Caco-2 (cell line): ENCODE data around the gene CD247. TPM values are rescaled to one million over a fixed set of nuclear protein-coding genes. Genes with fewer than 3 reads are reported as not detected.

Experiments used
- BruUV-seq: library from RNA; stranded (reverse); fragments of 400-500 nt; replicated peaks from 2 replicates; lab custom pipeline; 2021; lab: Mats Ljungman, UMichigan
- CTCF ChIA-PET: fragments of 300-600 bp; sonication (Branson Sonifier 250); formaldehyde crosslinking; loops from one replicate; lab custom pipeline; 2022; ENCODE audit warnings: antibody characterized with exemption; lab: Charles Lee
- POLR2A ChIA-PET: fragments of 300-600 bp; sonication (Branson Sonifier 250); formaldehyde crosslinking; loops from one replicate; lab custom pipeline; 2022; ENCODE audit warnings: antibody characterized with exemption; lab: Charles Lee
- DNase-seq, 2 experiments: peaks; one replicate each; pipeline versions ENCODE4 v3.0.0 to v3.0.0-alpha.2; 2020 to 2022
- H3K27me3 ChIP-seq: replicated peaks from 2 replicates; pipeline ENCODE4 v1.6.0; 2011; ENCODE audit warnings: low read length; ENCODE audit not compliant: control insufficient read depth, insufficient read depth
- H3K36me3 ChIP-seq: 2 replicates; pipeline ENCODE4 v1.5.1; 2011; ENCODE audit warnings: low read length; ENCODE audit not compliant: control insufficient read depth, insufficient read depth
- H3K4me1 ChIP-seq: fragments of 250-450 bp; sonication (Bioruptor Pico); 2 replicates; pipeline ENCODE4 v1.5.1; 2020; ENCODE audit warnings: mild to moderate bottlenecking
- H3K4me3 ChIP-seq: 2 replicates; pipeline ENCODE4 v1.5.1; 2011; ENCODE audit warnings: low read depth, mild to moderate bottlenecking, control low read depth, low read length
- H3K9me3 ChIP-seq: fragments of 250-450 bp; sonication (Bioruptor Pico); 2 replicates; pipeline ENCODE4 v1.5.1; 2020; ENCODE audit warnings: mild to moderate bottlenecking, moderate library complexity
- H3K27ac Mint-ChIP-seq: one replicate; pipeline ENCODE4 v1.8.0; 2022; ENCODE audit warnings: mixed read lengths; ENCODE audit not compliant: unreplicated experiment
- H3K27me3 Mint-ChIP-seq: one replicate; pipeline ENCODE4 v1.8.0; 2022; ENCODE audit warnings: mixed read lengths; ENCODE audit not compliant: insufficient read depth, unreplicated experiment
- H3K36me3 Mint-ChIP-seq: one replicate; pipeline ENCODE4 v1.8.0; 2022; ENCODE audit warnings: mild to moderate bottlenecking, mixed read lengths; ENCODE audit not compliant: insufficient read depth, unreplicated experiment
- H3K4me1 Mint-ChIP-seq: one replicate; pipeline ENCODE4 v1.8.0; 2022; ENCODE audit warnings: low read depth, mixed read lengths; ENCODE audit not compliant: unreplicated experiment
- H3K4me3 Mint-ChIP-seq: one replicate; pipeline ENCODE4 v1.8.0; 2022; ENCODE audit warnings: mild to moderate bottlenecking, moderate library complexity, mixed read lengths; ENCODE audit not compliant: unreplicated experiment
- H3K9me3 Mint-ChIP-seq: one replicate; pipeline ENCODE4 v1.8.0; 2022; ENCODE audit warnings: mixed read lengths; ENCODE audit not compliant: unreplicated experiment
- intact Hi-C: fragments of 100-400 bp; cut with micrococcal nuclease; formaldehyde crosslinking; loops from one replicate; pipeline ENCODE4 v1.10.0; 2022; ENCODE audit not compliant: unreplicated experiment
- total RNA-seq: library from RNA; stranded (reverse); gene quantifications from 2 replicates; pipeline ENCODE4 v1.2.3, GENCODE V29; 2022
- TF ChIP-seq, protein P1 (sequence below), 2 experiments: fragments of 200-600 bp in 1 of 2; IDR thresholded peaks; 1 replicate in 1 of 2; 2 replicates in 1 of 2; pipeline versions ENCODE4 v1.5.1 to v1.8.0; 2011 to 2022; ENCODE audit warnings: antibody characterized with exemption in 1 of 2, control low read depth in 1 of 2, inconsistent platforms in 1 of 2, low read depth in 1 of 2, low read length in 1 of 2, mild to moderate bottlenecking in 1 of 2, moderate library complexity in 1 of 2; ENCODE audit not compliant: insufficient read depth in 1 of 2, severe bottlenecking in 1 of 2, unreplicated experiment in 1 of 2

The CD247 gene
- total RNA-seq, 1 experiment from 2014 or later = not detected

DNA sequence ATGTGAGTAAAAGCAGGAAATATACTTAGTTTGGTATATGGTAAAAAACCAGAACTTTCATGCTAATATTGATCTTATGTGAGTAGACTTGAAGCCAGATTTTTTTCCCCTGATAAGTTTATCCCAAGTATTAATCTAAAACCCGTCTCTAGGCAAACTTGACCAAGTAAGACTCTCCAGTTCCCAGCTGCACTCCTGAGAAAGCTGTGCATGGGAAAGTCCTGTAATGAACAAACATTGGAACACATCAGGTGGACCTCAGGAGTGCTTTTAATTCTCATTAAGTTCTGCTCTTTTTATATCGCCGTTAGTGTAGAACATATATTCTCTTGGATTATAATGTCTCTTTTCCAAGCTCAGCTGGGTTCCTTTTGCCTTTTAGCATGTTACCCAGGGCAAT, 105.0 kb downstream of the CD247 start:
- Mint-ChIP-seq H3K27ac (no peak overlapping the region), H3K9me3 (no peaks in the 10 kb centered on the region), H3K36me3 (peaks cover 32% of the 10 kb centered on the region), H3K4me1 (no peaks in the 10 kb centered on the region), H3K4me3 (no peak overlapping the region), H3K27me3 (no peaks in the 10 kb centered on the region)
- no TSS peak for BruUV-seq
- DNase-seq = no peak
- ChIA-PET POLR2A (no interaction called here), CTCF (interaction anchor here (0.6 kb wide), 1 partner anchor 143 kb away, joined by 3 read pairs; no protein-coding TSS in a partner anchor)
- intact Hi-C loops = no loop called here
- no peaks in the 10 kb centered on the region for H3K4me1 ChIP-seq
- H3K4me3 ChIP-seq = no peak overlapping the region
- no peaks in the 10 kb centered on the region for H3K9me3 ChIP-seq
- TF ChIP-seq, protein P1, sequence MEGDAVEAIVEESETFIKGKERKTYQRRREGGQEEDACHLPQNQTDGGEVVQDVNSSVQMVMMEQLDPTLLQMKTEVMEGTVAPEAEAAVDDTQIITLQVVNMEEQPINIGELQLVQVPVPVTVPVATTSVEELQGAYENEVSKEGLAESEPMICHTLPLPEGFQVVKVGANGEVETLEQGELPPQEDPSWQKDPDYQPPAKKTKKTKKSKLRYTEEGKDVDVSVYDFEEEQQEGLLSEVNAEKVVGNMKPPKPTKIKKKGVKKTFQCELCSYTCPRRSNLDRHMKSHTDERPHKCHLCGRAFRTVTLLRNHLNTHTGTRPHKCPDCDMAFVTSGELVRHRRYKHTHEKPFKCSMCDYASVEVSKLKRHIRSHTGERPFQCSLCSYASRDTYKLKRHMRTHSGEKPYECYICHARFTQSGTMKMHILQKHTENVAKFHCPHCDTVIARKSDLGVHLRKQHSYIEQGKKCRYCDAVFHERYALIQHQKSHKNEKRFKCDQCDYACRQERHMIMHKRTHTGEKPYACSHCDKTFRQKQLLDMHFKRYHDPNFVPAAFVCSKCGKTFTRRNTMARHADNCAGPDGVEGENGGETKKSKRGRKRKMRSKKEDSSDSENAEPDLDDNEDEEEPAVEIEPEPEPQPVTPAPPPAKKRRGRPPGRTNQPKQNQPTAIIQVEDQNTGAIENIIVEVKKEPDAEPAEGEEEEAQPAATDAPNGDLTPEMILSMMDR (IDR thresholded peaks at IDR 0.05; ENCODE audit: insufficient read depth in 1 of 2, low read depth in 1 of 2, low read length in 1 of 2, severe bottlenecking in 1 of 2, unreplicated experiment in 1 of 2) = no peak
- no peaks in the 10 kb centered on the region for H3K27me3 ChIP-seq
- H3K36me3 ChIP-seq = peaks cover 1% of the 10 kb centered on the region

DNA sequence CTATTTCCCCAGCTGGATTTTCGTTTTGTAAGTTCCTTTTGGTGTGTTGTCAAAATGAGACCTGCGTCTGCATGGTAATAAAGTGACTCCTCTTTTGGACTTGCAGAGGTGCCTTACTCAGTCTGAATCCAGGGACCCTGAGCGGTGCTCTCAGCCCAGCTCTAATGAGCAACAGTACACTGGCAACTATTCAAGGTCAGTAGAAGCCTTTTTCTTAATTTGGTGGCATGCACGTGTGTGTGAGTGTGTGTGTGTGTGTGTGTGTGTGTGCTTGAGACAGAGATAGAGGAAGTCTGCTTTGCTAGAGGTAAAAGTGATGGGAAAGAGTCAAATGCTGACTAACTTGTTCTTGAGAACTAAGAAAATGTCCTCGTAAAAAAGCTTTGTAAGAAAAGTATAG, 105.4 kb downstream of the CD247 start:
- ChIA-PET CTCF (interaction anchor here (0.6 kb wide), 1 partner anchor 143 kb away, joined by 3 read pairs; no protein-coding TSS in a partner anchor), POLR2A (no interaction called here)
- Histone ChIP-seq H3K27me3 (no peaks in the 10 kb centered on the region), H3K4me1 (no peaks in the 10 kb centered on the region), H3K36me3 (peaks cover 1% of the 10 kb centered on the region), H3K9me3 (no peaks in the 10 kb centered on the region), H3K4me3 (no peak overlapping the region)
- Mint-ChIP-seq H3K4me3 (no peak overlapping the region), H3K4me1 (no peaks in the 10 kb centered on the region), H3K27ac (peak overlapping the region; percentile 39), H3K36me3 (peaks cover 32% of the 10 kb centered on the region), H3K9me3 (no peaks in the 10 kb centered on the region), H3K27me3 (no peaks in the 10 kb centered on the region)
- no peak for DNase-seq
- TF ChIP-seq, protein P1 (IDR thresholded peaks at IDR 0.05; ENCODE audit: insufficient read depth in 1 of 2, low read depth in 1 of 2, low read length in 1 of 2, severe bottlenecking in 1 of 2, unreplicated experiment in 1 of 2) = no peak
- no TSS peak for BruUV-seq
- intact Hi-C loops = no loop called here

DNA sequence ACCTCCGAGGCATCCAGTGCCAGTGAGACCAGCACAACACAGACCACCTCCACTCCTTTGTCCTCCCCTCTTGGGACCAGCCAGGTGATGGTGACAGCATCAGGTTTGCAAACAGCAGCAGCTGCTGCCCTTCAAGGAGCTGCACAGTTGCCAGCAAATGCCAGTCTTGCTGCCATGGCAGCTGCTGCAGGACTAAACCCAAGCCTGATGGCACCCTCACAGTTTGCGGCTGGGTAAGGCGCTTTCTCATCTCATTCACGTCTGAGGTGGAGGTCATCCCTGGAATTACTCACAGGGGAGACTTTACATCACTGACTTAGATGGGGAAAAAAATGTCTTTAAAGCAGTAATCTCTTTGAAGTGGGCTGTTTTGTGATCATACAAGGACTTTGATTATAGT, 106.3 kb downstream of the CD247 start:
- Histone ChIP-seq H3K4me3 (no peak overlapping the region), H3K4me1 (no peaks in the 10 kb centered on the region), H3K27me3 (no peaks in the 10 kb centered on the region), H3K9me3 (no peaks in the 10 kb centered on the region), H3K36me3 (peaks cover 1% of the 10 kb centered on the region)
- Mint-ChIP-seq H3K36me3 (peaks cover 32% of the 10 kb centered on the region), H3K27me3 (no peaks in the 10 kb centered on the region), H3K27ac (no peak overlapping the region), H3K9me3 (no peaks in the 10 kb centered on the region), H3K4me1 (no peaks in the 10 kb centered on the region), H3K4me3 (no peak overlapping the region)
- CTCF ChIA-PET = no interaction called here
- POLR2A ChIA-PET = no interaction called here
- BruUV-seq = no TSS peak
- DNase-seq = no peak
- TF ChIP-seq, protein P1 (IDR thresholded peaks at IDR 0.05; ENCODE audit: insufficient read depth in 1 of 2, low read depth in 1 of 2, low read length in 1 of 2, severe bottlenecking in 1 of 2, unreplicated experiment in 1 of 2) = no peak
- intact Hi-C loops = no loop called here
